ENCODE measurements around the gene TSPAN9.

DNA sequence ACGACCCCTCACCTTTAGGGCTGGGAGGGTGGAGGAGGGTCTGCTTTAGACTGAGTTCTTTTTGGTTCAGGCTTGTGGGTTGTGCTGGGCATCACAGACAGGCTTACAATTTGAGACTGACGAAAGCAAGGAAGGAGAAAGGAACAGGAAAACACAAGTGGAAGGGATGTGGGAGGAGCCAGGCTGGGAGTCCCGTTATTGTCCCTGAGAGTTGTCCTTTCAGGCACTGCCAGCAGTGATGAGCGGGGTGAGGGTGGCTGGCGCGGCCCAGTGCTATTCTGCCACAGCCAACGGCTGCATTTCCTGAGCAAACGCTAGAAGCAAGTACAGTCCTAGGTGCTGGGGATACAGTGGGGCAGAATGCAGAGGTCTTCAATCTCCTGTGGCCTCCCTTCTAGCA is 29.2 kb upstream of the TSPAN9 start:
- TF ChIP-seq, protein P1, sequence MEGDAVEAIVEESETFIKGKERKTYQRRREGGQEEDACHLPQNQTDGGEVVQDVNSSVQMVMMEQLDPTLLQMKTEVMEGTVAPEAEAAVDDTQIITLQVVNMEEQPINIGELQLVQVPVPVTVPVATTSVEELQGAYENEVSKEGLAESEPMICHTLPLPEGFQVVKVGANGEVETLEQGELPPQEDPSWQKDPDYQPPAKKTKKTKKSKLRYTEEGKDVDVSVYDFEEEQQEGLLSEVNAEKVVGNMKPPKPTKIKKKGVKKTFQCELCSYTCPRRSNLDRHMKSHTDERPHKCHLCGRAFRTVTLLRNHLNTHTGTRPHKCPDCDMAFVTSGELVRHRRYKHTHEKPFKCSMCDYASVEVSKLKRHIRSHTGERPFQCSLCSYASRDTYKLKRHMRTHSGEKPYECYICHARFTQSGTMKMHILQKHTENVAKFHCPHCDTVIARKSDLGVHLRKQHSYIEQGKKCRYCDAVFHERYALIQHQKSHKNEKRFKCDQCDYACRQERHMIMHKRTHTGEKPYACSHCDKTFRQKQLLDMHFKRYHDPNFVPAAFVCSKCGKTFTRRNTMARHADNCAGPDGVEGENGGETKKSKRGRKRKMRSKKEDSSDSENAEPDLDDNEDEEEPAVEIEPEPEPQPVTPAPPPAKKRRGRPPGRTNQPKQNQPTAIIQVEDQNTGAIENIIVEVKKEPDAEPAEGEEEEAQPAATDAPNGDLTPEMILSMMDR (IDR thresholded peaks at IDR 0.05): no peak
- TF ChIP-seq POLR2A (IDR thresholded peaks at IDR 0.05): no peak

Measured in heart left ventricle (tissue), 13 donors.